BE2C (cell line): Measurements from ENCODE around the gene SMAD4.

Source experiments
- DNase-seq: peaks from one replicate; pipeline ENCODE4 v3.0.0-alpha.2; 2020
- H3K27me3 ChIP-seq: fragments of 250-450 bp; sonication (Bioruptor Pico); 2 replicates; pipeline ENCODE4 v1.5.1; 2020; ENCODE audit warnings: mild to moderate bottlenecking
- H3K36me3 ChIP-seq: fragments of 250-450 bp; sonication (Bioruptor Pico); 2 replicates; pipeline ENCODE4 v1.5.1; 2020; ENCODE audit warnings: mild to moderate bottlenecking
- H3K4me1 ChIP-seq: fragments of 250-450 bp; sonication (Bioruptor Pico); 2 replicates; pipeline ENCODE4 v1.5.1; 2020
- H3K4me3 ChIP-seq: 2 replicates; pipeline ENCODE4 v1.5.1; 2011; ENCODE audit warnings: low read depth, low read length
- H3K9me3 ChIP-seq: fragments of 250-450 bp; sonication (Bioruptor Pico); 2 replicates; pipeline ENCODE4 v1.5.1; 2020
- TF ChIP-seq, protein P1 (sequence below): IDR thresholded peaks from 2 replicates; pipeline ENCODE4 v1.5.1; 2012; ENCODE audit warnings: mild to moderate bottlenecking, low read depth, low read length

Gene SMAD4

DNA sequence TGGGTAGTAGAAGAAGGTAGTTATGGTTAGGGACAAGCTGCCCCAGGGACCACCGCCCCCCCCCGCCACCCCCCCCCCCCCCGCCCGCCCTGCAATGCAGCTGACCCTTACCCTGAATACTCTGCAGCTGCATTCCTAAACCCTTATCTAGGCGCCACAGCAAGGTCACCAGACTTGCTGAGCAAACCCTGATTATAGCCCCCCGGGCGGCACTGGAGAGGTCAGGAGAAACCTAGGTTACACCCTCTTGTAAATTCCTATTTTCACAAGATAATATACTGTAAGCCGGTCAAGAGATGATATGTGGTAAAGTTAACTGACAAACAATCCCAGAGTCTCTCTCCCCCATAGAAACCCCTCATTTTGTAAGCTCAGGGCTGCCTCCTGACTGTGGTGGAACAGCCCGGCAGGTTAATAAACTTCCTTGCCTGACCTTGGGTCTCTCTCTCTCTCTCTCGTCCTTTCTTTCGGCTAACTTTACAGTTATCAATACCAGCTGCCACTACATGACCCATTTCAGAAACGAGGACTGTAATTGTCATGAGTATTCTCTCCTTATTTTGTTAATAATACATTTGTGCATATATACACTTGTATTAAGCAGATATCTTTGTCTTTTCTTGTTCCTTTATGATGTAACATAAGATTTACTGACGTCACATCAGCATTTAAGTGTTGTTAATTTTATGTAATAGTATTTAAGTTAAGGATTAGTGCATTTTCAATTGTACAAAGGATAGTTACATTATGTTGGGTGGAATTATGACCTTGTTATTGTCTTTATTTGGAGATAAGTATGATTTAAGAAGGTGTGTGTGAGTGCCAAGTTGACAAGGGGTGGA, 22.8 kb upstream of the SMAD4 start:
- Histone ChIP-seq H3K4me1 (no peaks in the 10 kb centered on the region), H3K36me3 (no peaks in the 10 kb centered on the region), H3K4me3 (no peak overlapping the region), H3K27me3 (no peaks in the 10 kb centered on the region), H3K9me3 (no peaks in the 10 kb centered on the region)
- DNase-seq: no peak
- TF ChIP-seq, protein P1, sequence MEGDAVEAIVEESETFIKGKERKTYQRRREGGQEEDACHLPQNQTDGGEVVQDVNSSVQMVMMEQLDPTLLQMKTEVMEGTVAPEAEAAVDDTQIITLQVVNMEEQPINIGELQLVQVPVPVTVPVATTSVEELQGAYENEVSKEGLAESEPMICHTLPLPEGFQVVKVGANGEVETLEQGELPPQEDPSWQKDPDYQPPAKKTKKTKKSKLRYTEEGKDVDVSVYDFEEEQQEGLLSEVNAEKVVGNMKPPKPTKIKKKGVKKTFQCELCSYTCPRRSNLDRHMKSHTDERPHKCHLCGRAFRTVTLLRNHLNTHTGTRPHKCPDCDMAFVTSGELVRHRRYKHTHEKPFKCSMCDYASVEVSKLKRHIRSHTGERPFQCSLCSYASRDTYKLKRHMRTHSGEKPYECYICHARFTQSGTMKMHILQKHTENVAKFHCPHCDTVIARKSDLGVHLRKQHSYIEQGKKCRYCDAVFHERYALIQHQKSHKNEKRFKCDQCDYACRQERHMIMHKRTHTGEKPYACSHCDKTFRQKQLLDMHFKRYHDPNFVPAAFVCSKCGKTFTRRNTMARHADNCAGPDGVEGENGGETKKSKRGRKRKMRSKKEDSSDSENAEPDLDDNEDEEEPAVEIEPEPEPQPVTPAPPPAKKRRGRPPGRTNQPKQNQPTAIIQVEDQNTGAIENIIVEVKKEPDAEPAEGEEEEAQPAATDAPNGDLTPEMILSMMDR: no peak

DNA sequence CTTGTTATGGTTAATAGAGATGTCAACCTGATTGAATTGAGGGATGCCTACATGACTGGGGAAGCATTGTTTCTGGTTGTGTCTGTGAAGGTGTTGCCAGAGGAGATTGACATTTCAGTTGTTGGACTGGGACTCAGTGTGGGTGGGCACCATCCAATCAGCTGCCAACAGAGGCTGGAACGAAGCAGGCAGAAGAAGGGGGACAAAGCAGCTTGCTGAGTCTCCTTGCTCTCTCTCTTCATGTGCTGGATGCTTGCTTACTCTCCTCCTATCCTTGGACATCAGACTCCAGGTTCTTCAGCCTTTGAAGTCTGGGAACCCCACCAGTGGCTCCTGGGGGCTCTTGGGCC, 22.2 kb upstream of the SMAD4 start:
- Histone ChIP-seq H3K9me3 (no peaks in the 10 kb centered on the region), H3K36me3 (no peaks in the 10 kb centered on the region), H3K4me3 (no peak overlapping the region), H3K27me3 (no peaks in the 10 kb centered on the region), H3K4me1 (no peaks in the 10 kb centered on the region)
- TF ChIP-seq, protein P1: no peak
- DNase-seq: no peak

DNA sequence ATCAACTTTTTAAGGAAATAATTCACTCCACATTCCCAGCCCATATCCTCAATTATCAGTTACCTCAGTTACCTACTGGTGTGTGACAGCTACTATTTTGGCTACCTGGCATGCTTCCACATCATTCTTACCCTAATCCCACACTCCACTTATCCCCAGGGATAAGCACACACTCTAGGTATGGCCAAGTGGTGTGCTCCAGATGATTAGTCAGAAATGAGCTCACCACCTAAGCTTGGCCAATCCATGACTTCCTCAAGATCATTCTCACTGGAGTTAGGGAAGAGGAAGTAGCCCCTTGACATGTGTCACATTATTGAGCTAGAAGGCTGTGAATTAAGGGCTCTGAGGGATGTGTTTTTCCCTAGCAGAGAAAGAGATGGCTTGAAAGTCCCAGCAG, 20.9 kb upstream of the SMAD4 start:
- no peaks in the 10 kb centered on the region for H3K4me1 ChIP-seq
- no peak overlapping the region for H3K4me3 ChIP-seq
- H3K27me3 ChIP-seq: no peaks in the 10 kb centered on the region
- DNase-seq: no peak
- H3K36me3 ChIP-seq: no peaks in the 10 kb centered on the region
- TF ChIP-seq, protein P1: no peak
- no peaks in the 10 kb centered on the region for H3K9me3 ChIP-seq

DNA sequence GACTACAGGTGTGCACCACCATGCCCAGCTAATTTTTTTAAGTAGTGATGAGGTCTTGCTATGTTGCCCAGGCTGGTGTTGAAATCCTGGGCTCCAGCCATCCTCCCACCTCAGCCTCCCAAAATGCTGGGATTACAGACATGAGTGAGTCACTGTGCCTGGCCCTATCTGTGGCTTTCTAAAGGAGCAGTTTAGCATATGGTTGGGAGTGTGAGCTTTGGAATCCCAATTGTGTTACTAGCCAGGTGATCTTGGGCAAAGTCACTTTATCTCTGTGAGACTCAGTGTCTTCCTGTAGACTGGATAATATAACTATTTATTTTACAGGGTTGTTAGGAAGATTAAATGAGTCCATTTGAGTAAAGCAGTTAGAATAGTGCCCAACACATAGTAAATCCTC, 19.8 kb upstream of the SMAD4 start:
- DNase-seq: no peak
- H3K4me3 ChIP-seq: no peak overlapping the region
- TF ChIP-seq, protein P1: no peak

DNA sequence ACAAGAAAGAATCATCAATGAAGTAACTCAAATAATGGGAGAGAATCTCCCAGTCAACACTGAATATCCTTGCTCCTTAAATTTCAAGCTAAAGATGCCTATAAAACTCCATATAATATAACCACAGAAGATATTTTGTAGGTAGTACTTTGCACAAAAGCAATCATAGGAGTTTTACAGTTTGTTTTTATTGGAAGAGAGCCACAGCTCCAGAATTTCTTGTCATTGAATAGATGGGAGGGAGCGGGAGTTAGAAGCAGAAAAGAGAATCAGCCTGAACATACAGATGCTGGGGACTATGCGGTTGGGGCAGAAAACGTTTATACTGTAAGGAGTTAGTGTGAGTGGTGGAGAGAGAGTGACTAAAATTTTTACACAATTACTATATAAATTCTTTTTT, 18.3 kb upstream of the SMAD4 start:
- no peaks in the 10 kb centered on the region for H3K4me1 ChIP-seq
- H3K4me3 ChIP-seq: no peak overlapping the region
- H3K27me3 ChIP-seq: no peaks in the 10 kb centered on the region
- TF ChIP-seq, protein P1: no peak
- no peak for DNase-seq
- no peaks in the 10 kb centered on the region for H3K36me3 ChIP-seq
- H3K9me3 ChIP-seq: no peaks in the 10 kb centered on the region

More for the DNA sequence above, 19.8 kb upstream of the SMAD4 start:
- no peaks in the 10 kb centered on the region for H3K27me3 ChIP-seq
- H3K9me3 ChIP-seq: no peaks in the 10 kb centered on the region
- H3K4me1 ChIP-seq: no peaks in the 10 kb centered on the region
- no peaks in the 10 kb centered on the region for H3K36me3 ChIP-seq

DNA sequence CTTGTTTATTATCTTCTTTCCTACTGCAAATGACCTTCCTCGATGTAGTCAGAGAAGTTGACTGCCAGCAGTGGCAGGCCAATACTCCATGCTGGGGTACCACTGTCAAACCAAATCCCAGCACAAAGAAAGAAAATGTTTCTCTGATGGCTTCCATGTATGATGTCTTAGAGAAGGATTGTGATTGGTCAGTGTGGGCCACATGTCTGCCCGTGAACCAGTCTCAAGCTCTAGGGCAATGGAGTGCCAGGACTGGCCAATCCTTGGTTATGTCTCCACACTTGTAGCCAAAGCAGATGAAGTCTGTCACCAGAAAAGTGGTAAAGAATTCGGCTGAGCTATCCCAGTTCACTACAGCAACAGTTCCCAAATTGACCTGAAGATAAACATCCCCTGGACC, 17.6 kb upstream of the SMAD4 start:
- DNase-seq: no peak
- H3K36me3 ChIP-seq: no peaks in the 10 kb centered on the region
- TF ChIP-seq, protein P1: no peak
- H3K4me1 ChIP-seq: no peaks in the 10 kb centered on the region
- no peaks in the 10 kb centered on the region for H3K27me3 ChIP-seq
- no peaks in the 10 kb centered on the region for H3K9me3 ChIP-seq
- H3K4me3 ChIP-seq: no peak overlapping the region
